AG08396 (cell line): ENCODE data around the gene SBF2.
"Not testable (repeated sequence)": the region's sequence is repeated elsewhere in the genome, so short reads cannot be mapped to it uniquely, and the experiment has no call there.

ENCODE experiments used
- DNase-seq: peaks from one replicate; pipeline ENCODE4 v3.0.0; 2012; ENCODE audit warnings: low spot score, mixed read lengths

SBF2 gene

DNA sequence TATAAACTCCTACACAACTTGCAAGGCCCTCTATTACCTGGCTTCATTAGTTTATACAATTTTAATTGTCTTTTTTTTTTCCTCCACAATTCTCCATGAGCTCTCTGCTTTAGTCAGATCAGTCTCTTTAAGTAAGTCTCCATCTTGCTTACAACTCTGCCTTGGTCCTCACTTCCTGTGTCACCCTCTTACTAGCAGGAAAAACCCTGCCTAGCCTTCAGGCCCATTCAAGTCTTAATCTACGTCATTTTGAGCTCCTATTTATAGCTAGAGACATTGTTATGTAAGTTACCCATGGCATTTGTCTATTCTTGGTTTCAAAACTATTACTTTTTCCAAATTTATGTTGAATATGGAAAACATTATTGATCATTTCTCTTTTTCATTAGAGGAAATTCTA is 177.4 kb downstream of the SBF2 start:
- DNase-seq = no peak

- DNase-seq = no peak
These were observed 179.2 kb downstream of the SBF2 start for GRCh38 chr11:10114593-10115404.

- DNase-seq = no peak
These were observed 180.2 kb downstream of the SBF2 start for GRCh38 chr11:10113852-10114251.

DNA sequence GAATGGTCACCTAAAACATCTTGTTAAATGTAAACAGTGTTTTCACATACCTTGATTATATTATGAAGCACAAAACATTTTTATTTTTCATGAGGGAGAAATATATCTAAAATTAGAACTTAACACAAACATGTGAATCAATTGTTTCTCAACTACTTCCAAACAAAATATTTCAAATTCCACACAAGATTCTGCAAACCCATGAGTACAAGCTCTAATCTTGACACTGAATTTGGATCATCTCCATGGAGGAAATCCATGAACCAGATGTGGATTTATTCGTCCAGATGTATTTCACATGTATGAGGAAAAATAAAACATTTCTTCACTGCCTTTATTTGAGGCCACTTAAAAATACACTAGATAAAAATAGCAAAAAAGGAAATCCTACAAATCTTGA is 184.2 kb downstream of the SBF2 start:
- peak; percentile 36 for DNase-seq

GRCh38 chr11:10108915-10109680 is 184.9 kb downstream of the SBF2 start:
- DNase-seq = no peak

DNA sequence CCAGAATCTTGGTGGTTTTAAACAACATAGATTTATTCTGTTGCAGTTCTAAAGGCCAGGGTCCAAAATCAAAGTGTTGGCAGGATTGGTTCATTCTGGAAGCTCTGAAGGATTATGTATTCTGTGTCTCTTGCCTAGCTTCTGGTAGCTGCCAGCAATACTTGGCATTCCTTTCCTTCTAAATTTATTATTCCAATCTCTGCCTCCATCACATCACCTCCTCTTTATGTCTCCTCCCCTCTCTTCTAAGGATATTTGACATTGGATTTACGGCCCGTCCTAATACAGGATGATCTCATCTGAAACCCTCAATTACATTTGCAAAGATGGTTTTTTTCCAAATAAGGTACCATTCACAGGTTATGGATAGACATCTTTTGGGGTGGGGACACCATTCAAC is 186.5 kb downstream of the SBF2 start:
- DNase-seq = no peak

DNA sequence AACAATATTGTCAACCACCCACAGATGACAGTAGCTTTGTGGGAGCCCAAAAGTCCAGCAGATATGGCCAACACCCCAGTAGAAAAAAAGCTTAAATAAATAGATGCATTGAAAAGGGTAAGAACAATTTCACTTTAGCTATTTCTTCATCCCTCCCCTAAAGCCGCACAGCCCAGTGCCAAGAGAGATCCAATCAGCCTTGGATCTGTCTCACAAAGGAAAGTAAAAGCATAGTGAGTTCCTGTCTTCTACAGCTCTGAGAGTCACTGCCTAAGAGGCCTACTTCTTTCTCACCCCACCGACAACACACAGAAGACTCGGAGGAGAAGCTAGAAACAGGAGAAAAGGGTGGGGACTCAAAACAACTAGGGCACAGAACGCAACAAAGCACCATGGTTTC is 196.4 kb downstream of the SBF2 start:
- DNase-seq = no peak

DNA sequence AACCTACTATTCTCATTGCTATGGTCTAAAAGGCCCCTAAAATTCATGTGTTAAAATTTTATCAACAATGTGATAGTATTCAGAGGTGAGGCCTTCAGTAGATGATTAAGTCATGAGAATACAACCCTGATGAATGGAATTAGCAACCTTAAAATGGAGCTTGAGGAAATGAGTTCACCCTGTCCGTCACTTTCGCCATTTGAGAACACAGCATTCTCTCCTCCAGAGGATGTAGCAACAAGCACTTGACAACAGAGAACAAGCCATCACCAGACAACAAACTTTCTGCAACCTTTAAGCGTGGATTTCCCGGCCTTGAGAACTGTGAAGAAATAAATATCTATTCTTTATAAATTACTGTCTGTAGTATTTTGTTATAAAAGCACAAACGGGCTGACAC is 197.0 kb downstream of the SBF2 start:
- DNase-seq = no peak

DNA sequence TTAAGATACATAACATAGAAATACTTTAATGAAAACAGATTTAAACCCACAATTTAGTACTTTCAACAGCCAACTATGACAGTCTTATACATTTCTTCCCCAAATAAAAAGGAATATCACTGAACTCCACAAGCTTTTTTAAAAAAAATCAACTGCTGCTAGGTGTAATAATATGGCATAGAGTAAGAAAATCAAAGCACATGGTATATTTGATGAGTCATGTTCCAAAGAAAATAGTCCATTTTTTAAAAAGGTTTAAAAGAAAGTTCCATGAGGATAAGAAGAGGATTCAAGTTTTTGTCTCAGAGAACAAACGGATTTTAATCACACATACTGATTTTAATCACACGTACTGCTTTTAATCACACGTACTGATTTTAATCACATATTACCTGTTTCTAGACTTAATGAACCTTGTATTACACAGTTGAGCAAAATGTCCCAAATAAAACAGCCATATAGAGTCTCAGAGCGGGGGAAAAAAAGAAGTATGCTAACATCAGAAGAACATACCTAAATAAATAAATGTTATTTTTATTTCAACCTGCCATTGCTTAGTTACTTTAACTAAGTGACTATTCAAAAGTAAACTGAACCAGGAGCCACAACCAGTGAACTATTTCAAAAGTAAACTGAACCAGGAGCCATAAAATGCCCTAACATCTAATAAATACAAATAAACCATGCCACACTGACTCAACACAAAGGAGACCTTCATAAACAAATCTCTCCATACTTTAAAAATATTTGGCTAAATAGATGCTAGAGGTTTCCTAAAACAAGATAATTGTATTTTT is 198.4 kb downstream of the SBF2 start:
- no peak for DNase-seq

GRCh38 chr11:10092426-10092825 is 201.6 kb downstream of the SBF2 start:
- no peak for DNase-seq

DNA sequence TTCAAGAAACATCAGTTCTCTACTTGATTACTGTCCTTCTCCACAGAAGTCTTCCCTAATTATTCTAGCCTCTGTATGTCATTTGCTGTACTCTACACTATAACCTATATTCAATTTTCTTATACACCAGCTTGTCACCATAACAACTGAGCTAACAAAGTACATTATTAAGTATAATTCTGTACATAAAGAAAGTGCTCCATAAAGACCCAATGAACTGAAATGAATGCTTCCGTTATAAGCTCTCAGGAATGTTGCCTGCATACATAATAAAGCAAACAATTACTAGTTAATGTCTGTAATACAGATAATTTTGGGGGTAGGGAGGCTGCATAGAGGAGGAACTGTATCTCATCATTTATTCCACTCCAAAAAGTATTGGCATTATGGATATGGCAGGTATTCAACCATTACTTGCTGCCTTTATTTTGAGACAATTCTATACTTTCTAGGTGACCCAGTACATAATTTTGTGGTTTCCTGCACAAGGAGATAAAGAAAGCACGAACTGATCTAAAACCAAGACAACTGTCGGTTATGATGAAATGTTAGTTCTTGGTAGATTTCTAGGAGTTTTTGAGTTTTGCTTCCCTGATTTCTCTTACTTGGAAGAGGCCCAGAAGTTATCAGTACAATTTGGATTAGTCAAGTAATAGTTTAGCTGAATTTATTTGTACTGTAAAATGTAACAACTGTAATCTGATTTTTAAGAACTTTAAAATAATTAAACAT is 202.5 kb downstream of the SBF2 start:
- DNase-seq = no peak

- not testable (repeated sequence) for DNase-seq
These were observed 206.1 kb downstream of the SBF2 start for GRCh38 chr11:10087923-10088225.

- DNase-seq = no peak
These were observed 206.7 kb downstream of the SBF2 start for GRCh38 chr11:10087186-10087922.

GRCh38 chr11:10080138-10080537 is 213.9 kb downstream of the SBF2 start:
- no peak for DNase-seq

DNA sequence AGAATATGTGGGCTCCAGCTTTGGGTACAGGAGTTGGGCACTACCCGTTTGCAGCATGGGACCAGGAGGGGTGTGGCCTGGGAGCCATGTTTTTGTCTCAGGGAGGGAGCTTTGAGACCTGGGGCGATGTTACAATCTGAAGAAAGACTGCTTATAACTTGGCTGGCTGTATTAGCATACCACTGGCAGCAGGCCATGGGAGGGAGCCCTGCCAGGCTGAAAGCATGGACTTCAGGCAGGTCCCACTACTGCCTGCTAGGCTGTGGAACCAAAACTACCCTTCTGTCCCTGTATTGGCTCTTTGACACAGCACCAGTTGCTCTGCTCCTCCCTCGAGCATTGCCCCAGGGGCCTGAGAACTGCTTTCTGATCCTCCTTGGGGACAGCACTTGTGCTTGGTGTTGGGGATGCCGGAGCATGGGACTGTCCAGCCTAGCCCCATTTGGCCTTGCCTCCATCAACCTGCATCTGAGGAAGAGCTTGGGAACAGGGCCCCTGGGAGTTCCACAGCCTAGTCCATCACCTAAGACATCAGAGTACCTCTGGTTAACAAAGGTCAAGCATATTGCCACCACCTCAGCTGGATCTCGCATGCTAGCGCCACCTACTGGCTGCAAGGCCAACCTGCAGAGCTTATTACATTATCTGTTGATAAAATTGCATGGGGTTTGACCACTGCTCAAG is 217.4 kb downstream of the SBF2 start:
- DNase-seq = peak; percentile 42

DNA sequence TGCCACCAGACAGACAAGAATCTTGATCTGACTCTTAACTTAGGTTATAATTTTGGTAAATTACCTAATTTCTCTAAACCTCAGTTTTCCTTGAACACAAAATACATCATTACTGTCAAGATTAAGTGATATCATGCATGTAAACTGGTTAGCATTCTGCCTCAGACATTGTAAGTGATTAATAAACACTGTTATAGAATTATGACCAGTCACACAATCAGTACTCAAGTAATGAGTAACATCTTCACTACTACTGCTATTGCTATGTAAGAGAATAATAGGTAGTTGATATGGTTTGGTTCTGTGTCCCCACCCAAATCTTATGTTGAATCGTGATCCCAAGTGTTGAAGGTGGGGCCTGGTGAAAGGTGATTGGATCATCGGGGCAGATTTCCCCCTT is 218.9 kb downstream of the SBF2 start:
- no peak for DNase-seq

DNA sequence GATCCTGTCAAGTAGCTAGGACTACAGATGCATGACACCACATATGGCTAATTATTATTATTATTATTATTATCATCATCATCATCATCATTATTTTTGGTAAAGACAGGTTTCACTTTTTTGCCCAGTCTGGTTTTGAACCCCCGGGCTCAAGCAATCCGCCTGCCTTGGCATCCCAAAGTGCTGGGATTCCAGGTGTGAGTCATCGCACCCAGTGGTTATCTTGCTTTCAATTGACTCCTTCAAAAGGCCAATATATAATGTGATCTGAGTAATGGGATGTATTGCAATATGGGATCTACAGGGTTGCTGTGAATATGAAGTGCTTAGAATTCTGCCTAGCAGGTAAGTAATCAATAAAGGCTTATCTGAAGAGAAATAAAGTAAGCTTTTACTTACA is 221.2 kb downstream of the SBF2 start:
- no peak for DNase-seq

DNA sequence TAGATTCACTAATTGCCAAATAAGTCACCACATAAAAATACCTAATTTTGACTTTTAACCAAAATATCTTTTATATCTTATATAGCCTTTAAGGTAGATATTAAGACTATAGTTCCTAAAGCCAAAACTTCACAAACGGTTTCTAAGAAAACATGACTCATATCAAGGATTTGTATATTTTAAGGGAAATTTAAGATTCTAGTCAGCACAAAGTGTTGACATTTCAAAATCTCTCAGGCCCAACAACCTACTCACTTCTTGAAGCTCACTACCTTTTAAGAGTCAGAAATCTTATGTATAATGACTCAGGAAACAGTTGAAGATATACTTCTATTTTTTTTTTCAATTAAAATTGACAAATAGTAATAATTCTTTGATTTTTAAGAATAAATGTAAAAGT is 221.9 kb downstream of the SBF2 start:
- DNase-seq = peak; percentile 16

DNA sequence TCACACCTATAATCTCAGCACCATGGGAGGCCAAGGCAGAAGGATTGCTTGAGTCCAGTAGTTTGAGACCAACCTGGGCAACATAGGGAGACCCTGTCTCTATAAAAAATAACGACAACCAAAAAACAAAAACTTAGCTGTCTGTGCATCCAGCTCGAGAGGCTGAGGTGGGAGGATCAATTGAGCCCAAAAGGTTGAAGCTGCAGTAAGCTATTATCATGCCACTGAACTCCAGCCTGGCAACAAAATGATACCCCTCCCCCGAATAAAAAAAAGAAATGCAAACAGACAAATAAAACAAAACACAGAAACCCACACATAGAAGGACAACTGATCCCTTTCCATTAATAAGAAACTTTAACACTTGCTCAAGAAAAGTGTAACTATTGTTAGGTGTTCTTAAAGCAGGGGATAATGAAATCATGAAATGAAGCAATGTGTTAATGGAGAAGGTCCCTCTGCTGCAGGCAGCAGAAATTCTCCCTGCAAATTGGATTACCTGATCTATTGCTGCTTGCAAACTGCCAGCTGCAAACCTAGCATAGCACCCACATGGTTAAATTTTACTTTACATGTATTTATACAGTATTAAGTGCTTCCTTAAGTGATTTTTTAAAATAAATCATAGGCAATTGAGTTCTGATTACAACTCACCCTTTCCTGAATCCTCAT is 226.3 kb downstream of the SBF2 start:
- no peak for DNase-seq

DNA sequence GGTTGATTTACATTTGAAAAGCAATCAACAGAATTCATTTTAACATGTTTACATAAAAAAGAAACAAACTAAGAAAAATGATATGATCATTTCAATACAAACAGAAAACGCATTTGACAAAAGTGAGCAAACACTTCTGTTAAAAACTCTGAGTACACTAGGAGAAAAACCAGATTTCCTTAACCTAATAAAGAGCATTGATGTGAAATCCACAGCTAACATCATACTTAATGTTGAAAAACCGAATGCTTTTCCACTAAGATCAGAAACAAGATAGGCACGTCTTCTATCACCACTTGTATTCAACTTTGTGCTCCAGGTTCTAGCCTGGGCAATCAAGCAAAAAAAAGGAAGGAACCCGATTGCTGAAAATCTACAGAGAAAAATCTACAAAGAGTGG is 227.6 kb downstream of the SBF2 start:
- no peak for DNase-seq
